SU-DHL-6 (cell line): ENCODE measurements around the gene PSMC6.
"Not testable (repeated sequence)": the region's sequence is repeated elsewhere in the genome, so short reads cannot be mapped to it uniquely, and the experiment has no call there.

ENCODE experiments used
- CTCF ChIP-seq: fragments of 200-600 bp; sonication (generic); IDR thresholded peaks from one replicate; pipeline ENCODE4 v1.5.1; 2017; ENCODE audit warnings: antibody characterized with exemption, mild to moderate bottlenecking, low read length, moderate library complexity; ENCODE audit not compliant: insufficient read depth, poor library complexity, severe bottlenecking
- EZH2phosphoT487 ChIP-seq: fragments of 200-600 bp; sonication (generic), shearing (Covaris generic); conservative IDR thresholded peaks from 2 replicates; pipeline ENCODE4 v1.6.1; 2018; ENCODE audit warnings: mild to moderate bottlenecking, antibody characterized with exemption, low read length, moderate library complexity, mixed read lengths

GRCh38 chr14:52727509-52727908, 20.5 kb downstream of the PSMC6 start:
- not testable (repeated sequence) for TF ChIP-seq CTCF, EZH2phosphoT487
